IMR-90 (cell line): ENCODE data around the gene E4F1. TPM values are rescaled to one million over a fixed set of nuclear protein-coding genes. Genes with fewer than 3 reads are reported as not detected.

Experiments
- ATAC-seq: fragments of 200-7000 bp; cut with Tn5 transposase; 2 replicates; pipeline ENCODE4 v1.9.1; 2020; ENCODE audit warnings: low read depth, mild to moderate bottlenecking, moderate library complexity
- BruUV-seq: library from RNA; stranded (reverse); fragments of 400-500 nt; replicated peaks from 2 replicates; lab custom pipeline; 2021; lab: Mats Ljungman, UMichigan
- CTCF ChIA-PET: fragments of 300-600 bp; formaldehyde crosslinking; extraction: SDS; loops from one replicate; lab custom pipeline; 2021; ENCODE audit warnings: antibody characterized with exemption; lab: Yijun Ruan, JAX
- POLR2A ChIA-PET: fragments of 300-600 bp; sonication (Branson Sonifier 250); formaldehyde crosslinking; loops from one replicate; lab custom pipeline; 2022; ENCODE audit warnings: antibody characterized with exemption; ENCODE audit not compliant: unreplicated experiment; lab: Charles Lee
- DNase-seq: peaks from one replicate; pipeline ENCODE4 v3.0.0; 2013
- H2AFZ ChIP-seq: replicated peaks from 2 replicates; pipeline ENCODE3; 2013; ENCODE audit warnings: low read length, mild to moderate bottlenecking; ENCODE audit not compliant: poor library complexity
- H2AK5ac ChIP-seq: 2 replicates; pipeline ENCODE4 v1.6.1; 2013; ENCODE audit warnings: low read depth, low read length, inconsistent platforms
- H2AK9ac ChIP-seq: replicated peaks from 2 replicates; pipeline ENCODE3; 2013; ENCODE audit warnings: mild to moderate bottlenecking, low read depth, low read length, moderate library complexity; ENCODE audit not compliant: poor library complexity
- H2BK120ac ChIP-seq: 2 replicates; pipeline ENCODE4 v1.6.1; 2013; ENCODE audit warnings: low read depth, low read length, inconsistent platforms
- H2BK15ac ChIP-seq: 3 replicates; pipeline ENCODE4 v1.6.1; 2013; ENCODE audit warnings: low read depth, low read length, inconsistent platforms
- H2BK20ac ChIP-seq: 2 replicates; pipeline ENCODE4 v1.6.1; 2013; ENCODE audit warnings: low read depth, mild to moderate bottlenecking, inconsistent platforms, low read length, moderate library complexity
- H2BK5ac ChIP-seq: 2 replicates; pipeline ENCODE4 v1.6.1; 2013; ENCODE audit warnings: mild to moderate bottlenecking, low read depth, low read length, inconsistent platforms; ENCODE audit not compliant: poor library complexity, severe bottlenecking
- H3K14ac ChIP-seq: replicated peaks from 2 replicates; pipeline ENCODE4 v1.6.1; 2013; ENCODE audit warnings: low read depth, low read length, inconsistent platforms
- H3K18ac ChIP-seq: 2 replicates; pipeline ENCODE4 v1.6.1; 2013; ENCODE audit warnings: low read depth, low read length, control low read depth
- H3K23ac ChIP-seq: 2 replicates; pipeline ENCODE4 v1.6.1; 2013; ENCODE audit warnings: low read depth, low read length, inconsistent platforms
- H3K27ac ChIP-seq: 2 replicates; pipeline ENCODE4 v1.5.1; 2013; ENCODE audit warnings: mild to moderate bottlenecking, control low read depth, low read length; ENCODE audit not compliant: insufficient read depth
- H3K27me3 ChIP-seq: 2 replicates; pipeline ENCODE4 v1.6.1; 2013; ENCODE audit warnings: low read length; ENCODE audit not compliant: control insufficient read depth, insufficient read depth
- H3K36me3 ChIP-seq: 2 replicates; pipeline ENCODE4 v1.6.1; 2013; ENCODE audit warnings: low read length, mixed read lengths; ENCODE audit not compliant: control insufficient read depth, insufficient read depth
- H3K4ac ChIP-seq: 2 replicates; pipeline ENCODE4 v1.6.1; 2013; ENCODE audit warnings: low read depth, low read length, inconsistent platforms
- H3K4me1 ChIP-seq: 2 replicates; pipeline ENCODE4 v1.6.1; 2013; ENCODE audit warnings: low read length, mixed read lengths; ENCODE audit not compliant: control insufficient read depth, insufficient read depth
- H3K4me2 ChIP-seq: 2 replicates; pipeline ENCODE4 v1.6.1; 2013; ENCODE audit warnings: low read depth, mild to moderate bottlenecking, control low read depth, low read length, moderate library complexity
- H3K4me3 ChIP-seq: 2 replicates; pipeline ENCODE4 v1.5.1; 2013; ENCODE audit warnings: low read depth, mild to moderate bottlenecking, control low read depth, low read length, moderate library complexity; ENCODE audit not compliant: insufficient read depth
- H3K56ac ChIP-seq: 2 replicates; pipeline ENCODE4 v1.6.1; 2013; ENCODE audit warnings: low read length, inconsistent platforms; ENCODE audit not compliant: insufficient read depth; ENCODE audit errors: extremely low read depth
- H3K79me1 ChIP-seq, 2 experiments: 2 replicates each; pipeline ENCODE4 v1.6.1; 2013; ENCODE audit warnings: low read length in 2 of 2, inconsistent platforms in 1 of 2, low read depth in 1 of 2
- H3K9ac ChIP-seq: 2 replicates; pipeline ENCODE4 v1.6.1; 2013; ENCODE audit warnings: low read depth, low read length, control low read depth
- H3K9me1 ChIP-seq: 2 replicates; pipeline ENCODE4 v1.6.1; 2013; ENCODE audit warnings: low read length, inconsistent platforms; ENCODE audit not compliant: insufficient read depth
- H3K9me3 ChIP-seq: 2 replicates; pipeline ENCODE4 v1.6.1; 2013; ENCODE audit warnings: low read length; ENCODE audit not compliant: control insufficient read depth, insufficient read depth
- H4K20me1 ChIP-seq: 2 replicates; pipeline ENCODE4 v1.6.1; 2013; ENCODE audit warnings: low read length, inconsistent platforms; ENCODE audit not compliant: insufficient read depth
- H4K5ac ChIP-seq: 2 replicates; pipeline ENCODE4 v1.6.1; 2013; ENCODE audit warnings: mild to moderate bottlenecking, low read depth, low read length, control low read depth
- H4K8ac ChIP-seq, 2 experiments: 2 replicates each; pipeline ENCODE4 v1.6.1; 2013; ENCODE audit warnings: low read depth in 2 of 2, low read length in 2 of 2, control low read depth in 1 of 2, inconsistent platforms in 1 of 2
- H4K91ac ChIP-seq: 2 replicates; pipeline ENCODE4 v1.6.1; 2013; ENCODE audit warnings: low read depth, low read length, inconsistent platforms; ENCODE audit not compliant: insufficient read depth
- CEBPB ChIP-seq: IDR thresholded peaks from 2 replicates; pipeline ENCODE4 v1.6.1; 2012; ENCODE audit warnings: low read depth, low read length, improper control_type of control experiment
- MAZ ChIP-seq: IDR thresholded peaks from 2 replicates; pipeline ENCODE4 v1.6.1; 2012; ENCODE audit warnings: low read depth, mild to moderate bottlenecking, low read length, improper control_type of control experiment, moderate library complexity, borderline replicate concordance
- WGBS, 2 experiments: methylation state at CpG; one replicate each; pipeline versions ENCODE4 v1.1.5 to v1.1.7; 2013; ENCODE audit warnings: missing lambda C conversion rate in 2 of 2; ENCODE audit not compliant: insufficient read length in 1 of 2; ENCODE audit errors: extremely low coverage in 2 of 2; 5-methylcytosine and 5-hydroxymethylcytosine counted together
- dilution Hi-C: fragments of 300-500 bp; cut with HindIII; formaldehyde crosslinking; loops from one replicate; pipeline ENCODE4 v1.14.3; 2018; ENCODE audit warnings: low sequenced_read_pairs; ENCODE audit not compliant: unreplicated experiment
- in situ Hi-C: fragments of 300-500 bp; cut with MboI; formaldehyde crosslinking; loops from 3 replicates; pipeline ENCODE4 v1.14.3; 2019; ENCODE audit warnings: low sequenced_read_pairs, inconsistent platforms, mixed read lengths
- intact Hi-C: fragments of 100-400 bp; cut with micrococcal nuclease; formaldehyde crosslinking; loops from 2 replicates; pipeline ENCODE4 v1.10.0; 2022
- polyA plus RNA-seq, 3 experiments: library from polyadenylated mRNA; depleted of rRNA; stranded (reverse); fragments of >200 nt; gene quantifications; 2 replicates each; pipeline ENCODE4 v1.2.3, GENCODE V29; 2012; ENCODE audit warnings: low replicate concordance in 1 of 3
- total RNA-seq: library from RNA; depleted of rRNA; stranded (reverse); fragments of >200 nt; gene quantifications from 2 replicates; pipeline ENCODE4 v1.2.3, GENCODE V29; 2012

Gene E4F1
- total and polyA plus RNA-seq, 2 of the 4 experiments (the other 2 are of a cell fraction), result 13.1 to 33.0 TPM

- Histone ChIP-seq H3K79me1 (no peaks in the 10 kb centered on the region), H2BK15ac (no peak overlapping the region), H2AK9ac (no peak overlapping the region), H3K4me2 (no peak overlapping the region), H2BK5ac (no peak overlapping the region), H3K56ac (no peak overlapping the region), H3K9me3 (no peaks in the 10 kb centered on the region), H3K4me3 (no peak overlapping the region), H2AFZ (no peak overlapping the region), H3K36me3 (peaks cover 56% of the 10 kb centered on the region), H3K14ac (no peak overlapping the region), H3K9me1 (no peaks in the 10 kb centered on the region), H4K8ac (no peak overlapping the region), H3K4me1 (no peaks in the 10 kb centered on the region), H2AK5ac (no peak overlapping the region), H4K5ac (no peak overlapping the region), H3K9ac (no peak overlapping the region), H4K91ac (no peak overlapping the region), H3K27me3 (no peaks in the 10 kb centered on the region), H2BK20ac (no peak overlapping the region), H3K23ac (no peak overlapping the region), H3K4ac (no peak overlapping the region), H4K20me1 (no peaks in the 10 kb centered on the region; the same call in 1 of the 2 replicates), H2BK120ac (no peak overlapping the region), H3K18ac (no peak overlapping the region), H3K27ac (no peak overlapping the region)
- POLR2A ChIA-PET, result no interaction called here
- intact Hi-C loops, result no loop called here
- TF ChIP-seq CEBPB, result peak; percentile 35; the same call in 1 of the 2 replicates
- no peak for TF ChIP-seq MAZ
- 92% methylated on average over 13 of the region's 21 CpGs; no CpG with 5 or more reads in 1 of the 2 experiments for WGBS, 2 experiments
- dilution Hi-C loops, result no loop called here
- BruUV-seq, result no TSS peak
- in situ Hi-C loops, result no loop called here
- CTCF ChIA-PET, result no interaction called here
- DNase-seq (no peak), ATAC-seq (no peak)
Measured at GRCh38 chr16:2174396-2175131, 48.8 kb upstream of the E4F1 start.
